ENCODE results near the gene KRTAP4-8.

DNA sequence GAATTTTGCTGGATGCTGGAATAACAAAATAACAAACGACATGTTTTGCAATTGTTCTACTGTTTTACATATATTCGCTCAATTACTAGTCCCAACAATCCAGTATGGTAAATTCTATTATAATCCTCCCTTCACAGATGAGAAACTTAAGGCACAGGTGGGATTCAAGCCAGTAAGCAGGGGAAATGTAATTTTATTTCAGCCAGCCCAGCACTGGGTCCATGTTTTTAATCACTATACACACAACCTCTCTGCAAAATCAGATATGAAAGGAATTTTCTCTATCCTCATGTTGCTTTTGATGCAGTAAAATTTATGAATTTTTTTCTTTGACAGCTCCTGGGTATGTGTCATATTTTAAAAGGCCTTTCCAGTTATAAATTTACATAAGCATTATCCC lies 47.3 kb upstream of the KRTAP4-8 start:
- TF ChIP-seq, protein P1, sequence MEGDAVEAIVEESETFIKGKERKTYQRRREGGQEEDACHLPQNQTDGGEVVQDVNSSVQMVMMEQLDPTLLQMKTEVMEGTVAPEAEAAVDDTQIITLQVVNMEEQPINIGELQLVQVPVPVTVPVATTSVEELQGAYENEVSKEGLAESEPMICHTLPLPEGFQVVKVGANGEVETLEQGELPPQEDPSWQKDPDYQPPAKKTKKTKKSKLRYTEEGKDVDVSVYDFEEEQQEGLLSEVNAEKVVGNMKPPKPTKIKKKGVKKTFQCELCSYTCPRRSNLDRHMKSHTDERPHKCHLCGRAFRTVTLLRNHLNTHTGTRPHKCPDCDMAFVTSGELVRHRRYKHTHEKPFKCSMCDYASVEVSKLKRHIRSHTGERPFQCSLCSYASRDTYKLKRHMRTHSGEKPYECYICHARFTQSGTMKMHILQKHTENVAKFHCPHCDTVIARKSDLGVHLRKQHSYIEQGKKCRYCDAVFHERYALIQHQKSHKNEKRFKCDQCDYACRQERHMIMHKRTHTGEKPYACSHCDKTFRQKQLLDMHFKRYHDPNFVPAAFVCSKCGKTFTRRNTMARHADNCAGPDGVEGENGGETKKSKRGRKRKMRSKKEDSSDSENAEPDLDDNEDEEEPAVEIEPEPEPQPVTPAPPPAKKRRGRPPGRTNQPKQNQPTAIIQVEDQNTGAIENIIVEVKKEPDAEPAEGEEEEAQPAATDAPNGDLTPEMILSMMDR (conservative IDR thresholded peaks at IDR 0.05; ENCODE audit: low read length): no peak
- TF ChIP-seq EZH2phosphoT487 (IDR thresholded peaks at IDR 0.05; ENCODE audit: borderline replicate concordance, low read depth, low read length): no peak

Data from OCI-LY7 (cell line).